Stimulated activated CD8-positive, alpha-beta memory T cell treated with anti-CD3 and anti-CD28 coated beads, Interleukin-7, amount 100 ng/mL, for 48 hours (primary cell): ENCODE data around the gene ADGRB3.
"Not testable (repeated sequence)": the region's sequence is repeated elsewhere in the genome, so short reads cannot be mapped to it uniquely, and the experiment has no call there.

Experiments used
- DNase-seq, 2 donors: peaks; one replicate each; pipeline ENCODE4 v3.0.0-alpha.2; 2020; ENCODE audit warnings: low read depth in 1 of 2; ENCODE audit errors: extremely low read depth in 1 of 2

The ADGRB3 gene

GRCh38 chr6:69102416-69102815 lies 467.3 kb downstream of the ADGRB3 start:
- DNase-seq: no peak

GRCh38 chr6:69105288-69105687 lies 470.2 kb downstream of the ADGRB3 start:
- DNase-seq: no peak

GRCh38 chr6:69106511-69106910 lies 471.4 kb downstream of the ADGRB3 start:
- DNase-seq: no peak

GRCh38 chr6:69111301-69111700 lies 476.2 kb downstream of the ADGRB3 start:
- no peak for DNase-seq

- DNase-seq: no peak
Measured at GRCh38 chr6:69116658-69117057, 481.6 kb downstream of the ADGRB3 start.

- DNase-seq: not testable (repeated sequence)
Measured at GRCh38 chr6:69121461-69122406, 486.7 kb downstream of the ADGRB3 start.

- no peak for DNase-seq
Measured at GRCh38 chr6:69122407-69122773, 487.3 kb downstream of the ADGRB3 start.

- DNase-seq: no peak
Measured at GRCh38 chr6:69128411-69128810, 493.3 kb downstream of the ADGRB3 start.

GRCh38 chr6:69129046-69129445 lies 494.0 kb downstream of the ADGRB3 start:
- DNase-seq: no peak

- DNase-seq: no peak
Measured at GRCh38 chr6:69135927-69136326, 500.8 kb downstream of the ADGRB3 start.

- DNase-seq: no peak
Measured at GRCh38 chr6:69138148-69138547, 503.1 kb downstream of the ADGRB3 start.

GRCh38 chr6:69138893-69139494 lies 503.9 kb downstream of the ADGRB3 start:
- DNase-seq: no peak

GRCh38 chr6:69145062-69145461 lies 510.0 kb downstream of the ADGRB3 start:
- no peak for DNase-seq

GRCh38 chr6:69146385-69146784 lies 511.3 kb downstream of the ADGRB3 start:
- DNase-seq: no peak

- DNase-seq: no peak
Measured at GRCh38 chr6:69155467-69155866, 520.4 kb downstream of the ADGRB3 start.

- no peak for DNase-seq
Measured at GRCh38 chr6:69162811-69163210, 527.7 kb downstream of the ADGRB3 start.

- no peak for DNase-seq
Measured at GRCh38 chr6:69164564-69165229, 529.6 kb downstream of the ADGRB3 start.

GRCh38 chr6:69179681-69180080 lies 544.6 kb downstream of the ADGRB3 start:
- DNase-seq: no peak

GRCh38 chr6:69180361-69181067 lies 545.4 kb downstream of the ADGRB3 start:
- DNase-seq: no peak

- no peak for DNase-seq
Measured at GRCh38 chr6:69181964-69182363, 546.9 kb downstream of the ADGRB3 start.

- DNase-seq: no peak
Measured at GRCh38 chr6:69185276-69185675, 550.2 kb downstream of the ADGRB3 start.
